Mesendoderm (in vitro differentiated cells): Measurements from ENCODE around the gene ZNF595. TPM values are rescaled to one million over a fixed set of nuclear protein-coding genes. Genes with fewer than 3 reads are reported as not detected.
"Not testable (repeated sequence)": the region's sequence is repeated elsewhere in the genome, so short reads cannot be mapped to it uniquely, and the experiment has no call there.

Source experiments
- DNase-seq: peaks from one replicate; pipeline ENCODE4 v3.0.0; 2013
- H2AK5ac ChIP-seq: 2 replicates; pipeline ENCODE4 v1.6.1; 2013; ENCODE audit warnings: low read length, inconsistent platforms
- H2BK120ac ChIP-seq: 2 replicates; pipeline ENCODE4 v1.6.1; 2013; ENCODE audit warnings: low read depth, mild to moderate bottlenecking, low read length, moderate library complexity, mixed read lengths
- H2BK15ac ChIP-seq: replicated peaks from 2 replicates; pipeline ENCODE4 v1.6.1; 2013; ENCODE audit warnings: low read depth, mild to moderate bottlenecking, moderate library complexity
- H2BK5ac ChIP-seq: 2 replicates; pipeline ENCODE4 v1.6.1; 2013; ENCODE audit warnings: low read length, inconsistent platforms
- H3K18ac ChIP-seq: 2 replicates; pipeline ENCODE4 v1.6.1; 2013; ENCODE audit warnings: mild to moderate bottlenecking, low read length, mixed read lengths
- H3K23ac ChIP-seq: one replicate; pipeline ENCODE4 v1.6.1; 2013; ENCODE audit warnings: low read length
- H3K27ac ChIP-seq: 2 replicates; pipeline ENCODE4 v1.5.1; 2013; ENCODE audit warnings: low read depth, mild to moderate bottlenecking, inconsistent platforms, low read length, moderate library complexity
- H3K27me3 ChIP-seq: 2 replicates; pipeline ENCODE4 v1.6.1; 2013; ENCODE audit warnings: low read length, control low read depth, mild to moderate bottlenecking, inconsistent platforms; ENCODE audit not compliant: insufficient read depth, poor library complexity
- H3K36me3 ChIP-seq: 2 replicates; pipeline ENCODE4 v1.6.1; 2013; ENCODE audit warnings: low read length, inconsistent platforms; ENCODE audit not compliant: control insufficient read depth, insufficient read depth
- H3K4ac ChIP-seq: one replicate; pipeline ENCODE4 v1.6.1; 2013; ENCODE audit warnings: low read depth, mild to moderate bottlenecking, low read length, moderate library complexity
- H3K4me1 ChIP-seq: 2 replicates; pipeline ENCODE4 v1.6.1; 2013; ENCODE audit warnings: low read depth, low read length, inconsistent platforms; ENCODE audit not compliant: control insufficient read depth
- H3K4me2 ChIP-seq: 2 replicates; pipeline ENCODE4 v1.6.1; 2013; ENCODE audit warnings: low read length
- H3K4me3 ChIP-seq: 2 replicates; pipeline ENCODE4 v1.5.1; 2013; ENCODE audit warnings: mild to moderate bottlenecking, low read length
- H3K56ac ChIP-seq: one replicate; pipeline ENCODE4 v1.6.1; 2013; ENCODE audit warnings: low read length
- H3K79me1 ChIP-seq: 2 replicates; pipeline ENCODE4 v1.6.1; 2013; ENCODE audit warnings: low read length, inconsistent platforms
- H3K79me2 ChIP-seq: 2 replicates; pipeline ENCODE4 v1.6.1; 2013; ENCODE audit warnings: mild to moderate bottlenecking, low read length; ENCODE audit not compliant: control insufficient read depth, insufficient read depth
- H3K9ac ChIP-seq: 2 replicates; pipeline ENCODE4 v1.6.1; 2013; ENCODE audit warnings: low read length, inconsistent platforms
- H4K5ac ChIP-seq: one replicate; pipeline ENCODE4 v1.6.1; 2013; ENCODE audit warnings: low read length
- H4K8ac ChIP-seq: one replicate; pipeline ENCODE4 v1.6.1; 2013; ENCODE audit warnings: low read depth, mild to moderate bottlenecking, control low read depth, low read length, moderate library complexity
- WGBS: extraction: QIAGEN DNeasy Blood & Tissue Kit; methylation state at CpG from one replicate; pipeline ENCODE4 v1.1.7; 2013; ENCODE audit warnings: low lambda C conversion rate, missing lambda C conversion rate; ENCODE audit not compliant: insufficient coverage; ENCODE audit errors: extremely low coverage; 5-methylcytosine and 5-hydroxymethylcytosine counted together
- polyA plus RNA-seq, 2 experiments: library from polyadenylated mRNA; stranded (reverse); fragments of 200-250 nt; gene quantifications; one replicate each; pipeline ENCODE4 v1.2.3, GENCODE V29; 2013

ZNF595 gene
- polyA plus RNA-seq (2013, experiment 1 of 2), result 15.3 TPM
- 15.1 TPM for polyA plus RNA-seq (2013, experiment 2 of 2)

DNA sequence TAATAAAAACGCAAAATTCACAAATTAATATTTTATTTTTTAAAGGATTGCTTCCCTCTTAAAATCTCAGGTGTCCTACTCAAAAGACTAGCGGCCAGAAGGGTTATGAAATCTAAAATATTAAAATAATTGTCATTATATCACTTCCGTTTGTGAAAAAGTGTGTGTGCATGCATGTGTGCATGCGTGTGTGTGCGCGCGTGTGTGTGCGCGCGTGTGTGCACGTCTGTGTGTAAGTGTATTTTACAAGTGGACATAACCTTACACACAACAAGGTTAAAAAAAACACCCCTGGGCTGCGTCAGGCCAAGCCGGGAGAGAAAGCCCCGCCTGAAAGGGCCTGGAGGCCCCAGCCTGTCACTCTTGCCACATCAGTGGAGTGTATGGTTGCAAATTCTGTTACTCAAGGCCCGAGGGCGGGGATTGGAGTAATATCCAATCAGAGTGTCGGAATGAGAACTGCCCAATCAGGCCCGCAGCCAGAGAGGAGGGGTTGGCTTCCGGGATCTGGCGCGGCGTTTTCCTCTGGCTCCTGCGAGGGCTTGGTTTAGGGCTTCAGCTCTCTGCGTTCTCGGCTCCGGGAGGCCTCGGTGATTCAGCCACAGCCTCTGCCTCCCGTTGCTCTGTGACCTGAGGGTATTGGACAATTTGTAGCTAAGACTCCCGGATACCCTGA, at the start of gene ZNF595:
ZNF595 (plus strand) TSS at position 518 of the 676 bp plus-strand sequence. CDS start 168 bp downstream, outside the sequence.
- no CpG with 5 or more reads among the region's 29 CpGs for WGBS
- not testable (repeated sequence) for H3K4me1 ChIP-seq, H3K4me3 ChIP-seq, H3K4me2 ChIP-seq, H2BK15ac ChIP-seq, H2AK5ac ChIP-seq, H3K36me3 ChIP-seq, H4K8ac ChIP-seq, H3K56ac ChIP-seq, H3K18ac ChIP-seq, DNase-seq, H4K5ac ChIP-seq, H3K27me3 ChIP-seq, H3K23ac ChIP-seq, H3K27ac ChIP-seq, H2BK120ac ChIP-seq, H3K4ac ChIP-seq, H2BK5ac ChIP-seq, H3K9ac ChIP-seq, H3K79me1 ChIP-seq, H3K79me2 ChIP-seq

DNA sequence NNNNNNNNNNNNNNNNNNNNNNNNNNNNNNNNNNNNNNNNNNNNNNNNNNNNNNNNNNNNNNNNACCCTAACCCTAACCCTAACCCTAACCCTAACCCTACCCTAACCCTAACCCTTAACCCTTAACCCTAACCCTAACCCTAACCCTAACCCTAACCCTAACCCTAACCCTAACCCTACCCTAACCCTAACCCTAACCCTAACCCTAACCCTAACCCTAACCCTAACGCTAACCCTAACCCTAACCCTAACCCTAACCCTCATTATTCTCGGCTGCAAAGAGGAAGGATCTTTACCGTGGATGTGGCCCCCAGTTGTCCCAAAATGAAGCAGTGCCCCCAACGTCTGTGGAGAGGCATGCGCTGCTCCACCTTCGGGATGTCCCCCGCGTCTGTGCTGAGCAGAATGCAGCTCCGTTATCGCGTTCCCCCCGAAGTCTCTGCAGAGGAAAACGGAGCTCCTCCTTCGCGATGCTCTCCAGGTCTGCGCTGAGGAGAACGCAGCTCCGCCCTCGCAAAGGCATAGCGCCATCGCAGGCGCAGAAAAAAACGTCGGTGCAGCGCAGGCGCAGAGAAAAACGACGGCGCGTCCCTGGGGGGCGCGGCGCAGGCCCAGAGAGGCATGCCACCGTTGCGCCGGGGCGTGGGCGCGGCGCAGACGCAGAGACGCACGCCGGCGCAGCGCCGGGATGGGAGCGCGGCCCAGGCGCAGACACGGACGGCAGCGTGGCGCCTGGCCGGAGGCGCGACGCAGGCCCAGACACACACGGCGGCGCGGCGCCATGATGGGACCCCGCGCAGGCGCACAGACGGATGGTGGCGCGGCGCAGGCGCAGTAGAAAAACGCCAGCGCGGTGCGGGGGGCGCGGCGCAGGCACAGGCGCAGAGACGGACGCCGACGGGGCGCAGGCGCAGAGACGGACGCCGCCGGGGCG, 42.9 kb upstream of the ZNF595 start:
- H4K8ac ChIP-seq, H3K79me2 ChIP-seq, H3K18ac ChIP-seq, H2AK5ac ChIP-seq, H2BK15ac ChIP-seq, H2BK5ac ChIP-seq, H3K4me1 ChIP-seq, H3K4me2 ChIP-seq, H4K5ac ChIP-seq, H2BK120ac ChIP-seq, H3K23ac ChIP-seq, H3K79me1 ChIP-seq, H3K36me3 ChIP-seq, H3K9ac ChIP-seq, DNase-seq, H3K27ac ChIP-seq, H3K56ac ChIP-seq, H3K27me3 ChIP-seq, H3K4me3 ChIP-seq, H3K4ac ChIP-seq: not testable (repeated sequence)
- 100% methylated on average over 1 of the region's 90 CpGs for WGBS

DNA sequence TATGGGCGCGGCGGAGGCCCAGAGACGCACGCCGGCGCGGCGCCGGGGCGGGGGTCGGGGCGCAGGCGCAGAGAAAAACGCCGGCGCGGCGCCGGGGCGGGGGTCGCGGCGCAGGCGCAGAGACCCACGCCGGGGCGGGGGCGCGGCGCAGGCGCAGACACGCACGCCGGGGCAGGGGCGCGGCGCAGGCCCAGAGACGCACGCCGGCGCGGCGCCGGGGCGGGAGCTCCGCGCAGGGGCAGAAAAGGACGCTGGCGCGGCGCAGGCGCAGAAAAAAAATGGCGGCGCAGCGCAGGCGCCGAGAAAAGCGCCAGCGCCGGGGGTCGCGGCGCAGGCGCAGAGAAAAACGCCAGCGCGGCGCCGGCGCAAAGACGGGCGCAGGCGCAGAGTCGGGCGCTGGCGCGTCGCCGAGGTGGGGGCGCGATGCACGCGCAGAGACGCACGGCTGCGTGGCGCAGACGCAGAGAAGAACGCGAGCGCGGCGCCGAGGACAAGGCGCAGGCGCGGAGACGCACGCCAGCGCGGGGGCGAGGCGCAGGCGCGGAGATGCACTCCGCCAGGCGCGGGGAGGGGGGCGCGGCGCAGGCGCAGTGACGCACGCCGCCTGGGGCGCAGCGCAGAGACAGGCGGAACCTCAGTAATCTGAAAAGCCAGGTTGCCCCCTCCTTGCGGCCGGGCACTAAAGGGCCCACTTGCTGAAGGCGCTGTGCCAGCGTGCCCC, 41.9 kb upstream of the ZNF595 start:
- WGBS, result no CpG with 5 or more reads among the region's 123 CpGs
- not testable (repeated sequence) for H3K4me1 ChIP-seq, H3K36me3 ChIP-seq, H3K4me2 ChIP-seq, H3K27me3 ChIP-seq, H3K56ac ChIP-seq, DNase-seq, H2BK15ac ChIP-seq, H3K79me1 ChIP-seq, H2BK5ac ChIP-seq, H3K4me3 ChIP-seq, H3K79me2 ChIP-seq, H3K4ac ChIP-seq, H2BK120ac ChIP-seq, H4K5ac ChIP-seq, H3K9ac ChIP-seq, H2AK5ac ChIP-seq, H3K27ac ChIP-seq, H3K23ac ChIP-seq, H3K18ac ChIP-seq, H4K8ac ChIP-seq

DNA sequence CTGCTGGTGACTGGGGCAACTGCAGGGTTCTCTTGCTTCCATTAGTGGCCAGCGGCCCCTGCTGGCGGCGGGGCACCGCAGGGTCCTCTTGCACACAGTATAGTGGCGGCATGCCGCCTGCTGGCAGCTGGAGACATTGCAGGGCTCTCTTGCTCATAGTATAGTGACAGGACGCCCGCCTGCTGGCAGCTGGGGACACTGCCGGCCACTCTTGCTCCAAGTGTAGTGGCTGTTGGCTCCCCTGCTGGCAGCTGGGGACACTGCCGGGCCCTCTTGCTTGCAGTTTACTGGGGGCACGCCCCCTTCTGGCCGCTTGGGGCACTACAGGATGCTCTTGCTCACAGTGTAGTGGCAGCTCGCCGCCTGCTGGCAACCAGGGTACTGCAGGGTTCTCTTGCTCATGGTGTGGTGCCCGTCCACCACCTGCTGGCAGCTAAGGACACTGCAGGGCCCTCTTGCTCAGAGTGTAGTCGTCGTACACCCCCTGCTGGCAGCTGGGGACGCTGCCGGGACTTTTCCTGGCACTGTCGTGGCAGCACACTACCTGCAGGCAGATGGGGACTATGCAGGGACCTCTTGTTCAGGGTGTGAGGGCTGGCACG, 41.2 kb upstream of the ZNF595 start:
- H2AK5ac ChIP-seq, H3K18ac ChIP-seq, H3K36me3 ChIP-seq, H4K5ac ChIP-seq, H2BK5ac ChIP-seq, H3K4me1 ChIP-seq, H3K9ac ChIP-seq, H3K27me3 ChIP-seq, H3K79me2 ChIP-seq, H2BK15ac ChIP-seq, H4K8ac ChIP-seq, H3K4ac ChIP-seq, H3K56ac ChIP-seq, H3K23ac ChIP-seq, H3K27ac ChIP-seq, H3K4me3 ChIP-seq, H2BK120ac ChIP-seq, H3K79me1 ChIP-seq, H3K4me2 ChIP-seq: not testable (repeated sequence)
- WGBS, result no CpG with 5 or more reads among the region's 21 CpGs
- DNase-seq, result peak; percentile 42

DNA sequence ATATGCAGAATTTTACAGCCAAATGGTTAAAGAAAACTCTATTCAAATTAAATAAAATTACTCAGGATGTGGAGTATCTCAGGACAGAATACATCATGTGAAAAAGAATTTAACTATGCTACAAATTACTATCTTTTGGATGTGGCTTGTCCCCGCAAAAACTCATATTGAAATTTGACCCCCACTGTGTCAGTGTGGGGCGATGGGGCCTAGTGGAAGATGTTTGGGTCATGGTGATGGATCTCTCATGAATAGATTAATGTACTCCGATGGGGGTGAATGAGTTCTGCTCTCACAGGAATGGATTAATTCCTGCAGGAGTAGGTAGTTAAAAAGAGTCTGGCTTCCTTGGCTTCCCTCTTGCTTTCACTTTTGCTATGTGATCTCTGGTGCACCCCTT, 35.0 kb upstream of the ZNF595 start:
- not testable (repeated sequence) for H3K79me1 ChIP-seq, H3K4me3 ChIP-seq, H3K18ac ChIP-seq, H3K27me3 ChIP-seq, H3K36me3 ChIP-seq, H3K4ac ChIP-seq, H3K9ac ChIP-seq, H4K5ac ChIP-seq, H3K4me1 ChIP-seq, H2BK15ac ChIP-seq, H3K4me2 ChIP-seq, H2BK120ac ChIP-seq, H3K23ac ChIP-seq, H2AK5ac ChIP-seq, H3K79me2 ChIP-seq, H3K27ac ChIP-seq, H2BK5ac ChIP-seq, H4K8ac ChIP-seq, DNase-seq, H3K56ac ChIP-seq
- no CpG with 5 or more reads among the region's 3 CpGs for WGBS
